HG03139 (cell line): ENCODE measurements around the gene FGF22.
"Not testable (repeated sequence)": the region's sequence is repeated elsewhere in the genome, so short reads cannot be mapped to it uniquely, and the experiment has no call there.

Experiments
- ATAC-seq: cut with Tn5 transposase; IDR thresholded peaks from one replicate; pipeline ENCODE4 v1.9.1; 2021; ENCODE audit not compliant: unreplicated experiment

FGF22 gene

DNA sequence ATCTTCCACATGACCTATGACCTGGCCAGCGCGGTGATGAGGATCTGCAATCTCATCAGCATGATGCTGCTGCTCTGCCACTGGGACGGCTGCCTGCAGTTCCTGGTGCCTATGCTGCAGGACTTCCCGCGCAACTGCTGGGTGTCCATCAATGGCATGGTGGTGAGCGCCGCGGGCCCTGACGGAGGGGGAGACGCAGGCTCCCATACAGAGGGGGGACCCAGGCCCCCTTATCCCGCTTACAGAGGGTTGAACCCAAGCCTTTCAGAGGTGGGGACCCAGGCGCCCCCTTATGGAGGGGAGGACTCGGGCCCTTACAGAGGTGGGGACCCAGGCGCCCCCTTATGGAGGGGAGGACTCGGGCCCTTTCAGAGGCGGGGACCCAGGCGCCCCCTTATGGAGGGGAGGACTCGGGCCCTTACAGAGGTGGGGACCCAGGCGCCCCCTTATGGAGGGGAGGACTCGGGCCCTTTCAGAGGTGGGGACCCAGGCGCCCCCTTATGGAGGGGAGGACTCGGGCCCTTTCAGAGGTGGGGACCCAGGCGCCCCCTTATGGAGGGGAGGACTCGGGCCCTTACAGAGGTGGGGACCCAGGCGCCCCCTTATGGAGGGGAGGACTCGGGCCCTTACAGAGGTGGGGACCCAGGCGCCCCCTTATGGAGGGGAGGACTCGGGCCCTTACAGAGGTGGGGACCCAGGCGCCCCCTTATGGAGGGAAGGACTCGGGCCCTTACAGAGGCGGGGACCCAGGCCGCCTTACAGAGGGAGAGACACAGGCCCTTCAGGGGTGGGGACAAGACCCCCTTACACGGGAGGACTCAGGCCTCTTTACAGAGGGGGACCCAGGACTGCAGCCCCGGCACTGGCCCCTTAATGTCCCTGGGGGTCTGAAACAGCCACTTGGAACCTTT is 34.4 kb upstream of the FGF22 start:
- not testable (repeated sequence) for ATAC-seq

DNA sequence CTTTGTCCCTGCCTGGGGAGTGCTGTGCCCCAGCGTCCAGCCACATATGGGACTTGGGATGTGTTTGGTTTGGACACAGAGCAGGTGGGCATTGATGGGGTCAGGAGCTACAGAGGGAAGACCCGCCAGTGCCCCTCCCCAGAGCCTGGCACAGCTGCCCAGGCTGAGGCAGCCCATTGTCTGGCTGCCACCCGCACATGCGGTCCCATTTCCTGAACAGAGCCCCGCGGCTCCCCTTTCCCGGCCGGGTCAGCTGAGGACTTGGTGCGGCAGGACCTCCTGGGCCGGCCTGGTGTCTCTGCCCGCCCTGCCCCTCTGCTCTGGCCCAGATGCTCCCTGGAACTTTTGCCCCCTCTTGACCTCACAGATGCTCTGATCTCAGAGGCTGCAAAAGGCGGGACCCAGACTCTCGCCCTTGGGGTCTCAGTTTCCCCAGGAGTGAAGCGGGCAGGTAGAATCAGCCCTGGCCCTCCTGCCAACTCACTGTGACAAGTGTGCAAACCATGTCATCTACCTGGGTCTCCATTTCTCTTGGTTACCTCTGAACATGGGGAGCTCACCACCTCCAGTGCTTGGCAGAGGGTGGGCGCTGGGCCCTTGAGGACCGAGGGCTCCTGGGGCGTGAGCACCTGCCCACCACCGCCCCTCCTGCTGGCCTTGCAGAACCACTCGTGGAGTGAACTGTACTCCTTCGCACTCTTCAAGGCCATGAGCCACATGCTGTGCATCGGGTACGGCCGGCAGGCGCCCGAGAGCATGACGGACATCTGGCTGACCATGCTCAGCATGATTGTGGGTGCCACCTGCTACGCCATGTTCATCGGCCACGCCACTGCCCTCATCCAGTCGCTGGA is 32.2 kb upstream of the FGF22 start:
- ATAC-seq = no peak

GRCh38 chr19:608155-609003 is 31.3 kb upstream of the FGF22 start:
- no peak for ATAC-seq

- ATAC-seq = no peak
Measured at GRCh38 chr19:609004-609346, 30.7 kb upstream of the FGF22 start.

- ATAC-seq = no peak
Measured at GRCh38 chr19:610071-610800, 29.4 kb upstream of the FGF22 start.

DNA sequence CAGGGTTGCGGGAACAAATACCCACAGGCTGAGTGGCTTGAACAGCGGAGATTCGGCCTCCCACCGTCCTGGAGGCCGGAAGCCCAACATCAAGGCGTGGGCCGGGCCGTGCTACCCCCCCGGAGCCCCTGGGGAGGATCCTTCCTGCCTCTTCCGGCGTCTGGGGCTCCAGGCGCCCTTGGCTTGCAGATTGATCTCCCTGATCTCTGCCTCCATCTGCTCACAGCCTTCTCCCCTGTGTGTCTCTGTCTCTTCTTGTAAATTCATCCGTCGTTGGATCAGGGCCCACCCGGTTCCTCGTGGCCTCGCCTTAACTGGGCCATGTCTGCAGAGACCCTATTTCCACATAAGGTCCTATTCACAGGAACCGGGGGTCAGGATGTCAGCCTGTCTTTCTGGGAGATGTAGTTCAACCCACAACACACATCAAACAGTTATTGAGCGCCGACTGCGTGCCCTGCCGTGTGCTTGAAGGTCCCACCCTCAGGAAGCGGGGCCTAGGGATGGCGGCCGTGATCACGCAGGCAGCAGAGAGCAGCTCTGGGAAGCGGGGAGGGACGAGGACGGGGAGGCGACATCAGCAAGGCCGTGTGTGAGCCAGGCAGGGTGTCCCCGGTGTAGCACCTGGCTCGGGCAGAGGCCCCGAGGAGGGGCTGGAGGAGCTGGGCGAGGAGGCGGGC is 28.7 kb upstream of the FGF22 start:
- ATAC-seq = no peak

DNA sequence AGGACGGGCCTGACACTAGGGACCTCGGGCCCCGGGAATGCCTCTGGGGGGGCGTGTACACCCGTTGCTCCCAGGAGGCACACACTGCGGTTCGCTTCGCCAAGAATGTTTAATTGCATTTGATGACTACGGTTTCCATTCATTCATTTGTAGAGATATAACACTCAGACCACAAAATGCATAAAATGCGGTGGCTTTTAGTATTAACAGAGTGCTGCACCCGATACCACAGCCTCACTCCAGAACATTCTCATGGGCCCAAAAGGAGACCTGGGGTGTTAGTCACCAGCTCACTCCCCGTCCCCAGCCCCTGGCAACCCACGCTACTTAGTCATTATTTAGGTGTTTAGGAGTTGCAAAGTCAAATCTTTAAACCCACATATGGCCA is 28.2 kb upstream of the FGF22 start:
- no peak for ATAC-seq

DNA sequence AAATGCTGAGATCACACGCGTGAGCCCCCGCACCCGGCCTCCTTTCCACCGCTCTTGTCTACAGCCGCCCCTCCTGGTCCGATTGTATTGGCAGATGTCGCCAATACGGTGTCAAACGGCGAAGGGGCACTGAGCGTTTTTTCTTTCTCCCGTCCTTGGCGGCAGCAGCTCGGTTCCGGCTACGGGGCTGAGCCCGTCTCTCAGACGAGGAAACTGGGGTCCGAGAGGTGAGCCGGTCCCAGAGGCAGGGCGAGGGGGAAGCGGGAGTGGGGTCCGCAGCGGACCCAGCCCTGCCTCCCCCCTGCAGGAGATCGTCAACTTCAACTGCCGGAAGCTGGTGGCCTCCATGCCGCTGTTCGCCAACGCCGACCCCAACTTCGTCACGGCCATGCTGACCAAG is 26.7 kb upstream of the FGF22 start:
- ATAC-seq = no peak

DNA sequence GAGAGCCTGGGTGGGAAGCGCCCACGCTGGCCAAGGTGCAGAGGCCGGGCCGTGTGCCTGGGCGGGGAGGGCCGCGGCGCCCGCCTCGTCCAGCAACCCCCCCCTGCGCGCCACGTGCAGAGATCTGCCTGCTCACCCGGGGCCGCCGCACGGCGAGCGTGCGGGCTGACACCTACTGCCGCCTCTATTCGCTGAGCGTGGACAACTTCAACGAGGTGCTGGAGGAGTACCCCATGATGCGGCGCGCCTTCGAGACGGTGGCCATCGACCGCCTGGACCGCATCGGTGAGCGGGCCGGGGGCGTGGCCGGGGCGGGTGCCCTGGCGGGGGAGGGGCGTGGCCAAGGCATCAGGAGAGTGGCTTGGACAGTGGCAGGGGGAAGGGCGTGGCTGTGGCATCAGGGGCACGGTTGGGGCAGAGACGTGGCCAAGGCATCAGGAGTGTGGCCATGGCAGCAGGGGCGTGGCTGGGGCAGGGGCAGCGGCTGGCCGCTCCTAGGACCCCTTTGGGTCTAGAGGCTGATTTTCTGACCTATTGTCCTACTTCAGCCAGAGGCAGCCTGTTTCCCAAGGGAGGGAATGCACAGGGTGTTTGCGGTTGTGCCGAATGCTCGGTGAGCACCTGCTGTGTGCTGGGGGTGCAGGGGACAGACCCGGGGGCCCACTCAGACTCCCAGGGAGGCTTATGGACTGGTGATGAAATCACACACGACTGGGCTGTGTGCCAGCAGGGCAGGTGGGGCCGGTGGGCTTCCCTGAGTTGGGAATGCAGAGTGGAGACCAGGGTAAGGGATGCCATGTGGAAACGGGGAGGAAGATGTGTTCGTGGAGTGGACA is 25.7 kb upstream of the FGF22 start:
- ATAC-seq = no peak

GRCh38 chr19:615619-616018 is 24.1 kb upstream of the FGF22 start:
- ATAC-seq = no peak

GRCh38 chr19:616062-616700 is 23.5 kb upstream of the FGF22 start:
- no peak for ATAC-seq

GRCh38 chr19:616747-617526 is 22.7 kb upstream of the FGF22 start:
- no peak for ATAC-seq

DNA sequence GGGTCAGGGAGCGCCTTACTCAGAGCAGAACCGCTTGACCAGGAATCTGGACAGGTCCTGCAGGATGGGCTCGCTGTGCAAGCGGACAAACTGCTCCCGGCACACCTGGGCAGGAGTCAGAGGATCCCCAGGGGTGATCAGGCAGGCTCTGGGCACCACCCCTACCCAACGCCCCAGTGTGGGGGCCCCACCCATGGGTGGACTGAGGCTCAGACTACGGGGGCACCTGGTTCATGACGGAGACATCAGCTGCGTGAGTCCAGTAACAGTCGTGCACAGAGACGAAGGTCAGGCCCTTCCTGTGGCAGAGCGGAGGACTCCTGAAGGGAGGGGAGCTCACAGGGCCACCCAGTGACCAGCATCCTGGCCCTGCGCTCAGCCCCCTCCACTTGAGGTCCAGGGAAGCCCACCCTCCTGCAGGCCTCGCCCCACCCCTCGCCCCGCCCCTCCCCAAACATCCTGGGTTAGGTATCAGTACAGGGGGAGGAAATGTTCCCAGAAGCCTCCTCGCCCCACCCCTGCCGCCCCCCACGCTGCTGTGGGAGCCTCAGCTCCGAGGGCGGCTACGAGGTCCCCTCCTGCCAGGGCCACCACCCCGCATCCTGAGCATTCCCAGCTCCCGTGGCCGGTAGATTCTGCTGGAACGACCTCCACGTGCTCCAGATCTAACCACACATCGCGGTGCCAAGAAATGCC is 22.0 kb upstream of the FGF22 start:
- ATAC-seq = no peak

DNA sequence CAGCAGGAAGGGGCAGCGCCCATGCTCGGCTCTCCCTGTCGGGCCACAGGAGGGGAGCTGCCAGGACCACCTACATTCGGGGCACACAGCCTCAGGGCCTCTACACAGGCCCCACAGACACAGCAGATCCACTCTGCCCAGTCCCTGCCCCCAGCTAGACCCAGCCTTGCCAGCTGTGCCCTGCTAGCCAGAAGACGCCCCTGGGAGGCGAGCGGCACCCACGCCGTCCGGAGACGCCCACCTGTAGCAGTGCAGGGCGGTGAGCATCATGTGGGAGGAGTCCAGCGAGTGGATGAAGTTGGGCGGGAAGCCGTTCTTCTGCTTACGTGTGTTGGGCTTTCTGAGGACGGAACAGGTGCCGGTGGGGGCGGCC is 21.4 kb upstream of the FGF22 start:
- no peak for ATAC-seq

- no peak for ATAC-seq
Measured at GRCh38 chr19:618674-619285, 20.9 kb upstream of the FGF22 start.

DNA sequence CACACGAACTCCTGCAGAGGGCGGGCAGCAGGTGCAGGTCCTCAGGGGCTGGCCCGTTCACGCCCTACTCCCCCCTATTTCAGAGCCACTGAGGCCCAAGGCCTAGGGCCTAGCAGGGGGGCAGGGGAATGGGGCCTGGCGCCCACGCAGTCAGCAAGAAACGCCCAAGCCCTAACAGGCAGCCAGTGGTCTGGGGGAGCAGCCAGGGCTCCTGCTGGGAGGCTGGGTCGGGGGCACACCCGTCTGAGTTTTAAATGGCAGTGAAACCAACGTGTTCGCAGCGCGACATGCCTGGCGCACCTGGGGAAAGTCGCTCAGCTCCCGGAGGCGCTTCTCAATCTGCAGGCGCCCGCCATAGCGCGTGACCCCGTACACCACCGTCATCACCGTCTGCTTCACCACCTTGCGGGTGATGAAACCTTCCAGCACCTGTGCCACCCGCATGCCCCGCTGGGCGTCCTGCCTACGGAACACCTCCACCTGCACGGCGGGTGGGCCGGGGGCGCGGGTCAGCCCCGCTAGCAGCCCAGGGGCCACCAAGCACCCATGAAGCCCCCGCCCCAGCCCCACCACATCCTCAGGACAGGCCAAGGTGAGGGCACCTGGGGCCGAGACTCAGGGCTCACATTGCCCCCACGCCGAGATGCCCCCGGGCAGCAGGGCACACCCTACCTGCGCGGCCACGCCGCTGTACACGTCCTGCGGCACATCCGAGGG is 20.2 kb upstream of the FGF22 start:
- no peak for ATAC-seq
